Progenitor cell of endocrine pancreas (in vitro differentiated cells): ENCODE results near the gene TMTC1. TPM values are rescaled to one million over a fixed set of nuclear protein-coding genes. Genes with fewer than 3 reads are reported as not detected.

Experiments used
- DNase-seq: peaks from one replicate; pipeline ENCODE4 v3.0.0; 2021; ENCODE audit warnings: low spot score; ENCODE audit not compliant: unreplicated experiment
- H3K27ac Mint-ChIP-seq: 2 replicates; pipeline ENCODE4 v1.8.0; 2021; ENCODE audit warnings: mild to moderate bottlenecking, moderate library complexity, mixed read lengths
- H3K27me3 Mint-ChIP-seq: 2 replicates; pipeline ENCODE4 v1.8.0; 2021; ENCODE audit warnings: mixed read lengths
- H3K36me3 Mint-ChIP-seq: 2 replicates; pipeline ENCODE4 v1.8.0; 2022; ENCODE audit warnings: mixed read lengths; ENCODE audit not compliant: insufficient read depth
- H3K4me1 Mint-ChIP-seq: 2 replicates; pipeline ENCODE4 v1.8.0; 2021; ENCODE audit warnings: low read depth, mixed read lengths
- H3K4me3 Mint-ChIP-seq: 2 replicates; pipeline ENCODE4 v1.8.0; 2021; ENCODE audit warnings: low read depth, mild to moderate bottlenecking, moderate library complexity, mixed read lengths
- H3K9me3 Mint-ChIP-seq: 2 replicates; pipeline ENCODE4 v1.8.0; 2021; ENCODE audit warnings: low read depth, mixed read lengths
- CTCF ChIP-seq: fragments of 200-600 bp; sonication (generic); IDR thresholded peaks from one replicate; pipeline ENCODE4 v1.5.0; 2021; ENCODE audit warnings: antibody characterized with exemption, mild to moderate bottlenecking; ENCODE audit not compliant: unreplicated experiment
- total RNA-seq: library from RNA; stranded (reverse); gene quantifications from 2 replicates; pipeline ENCODE4 v1.2.1, GENCODE V29; 2021

TMTC1 gene
- total RNA-seq, 1 donor from 2014 or later: 19.2 TPM

GRCh38 chr12:29572938-29573337, 210.8 kb downstream of the TMTC1 start:
- Mint-ChIP-seq H3K27ac (no peak overlapping the region), H3K36me3 (peaks cover 6% of the 10 kb centered on the region), H3K4me1 (peaks cover 9% of the 10 kb centered on the region), H3K9me3 (no peaks in the 10 kb centered on the region), H3K4me3 (no peak overlapping the region), H3K27me3 (no peaks in the 10 kb centered on the region)
- no peak for TF ChIP-seq CTCF
- no peak for DNase-seq

- peaks cover 9% of the 10 kb centered on the region for H3K4me1 Mint-ChIP-seq
- no peak overlapping the region for H3K27ac Mint-ChIP-seq
- H3K4me3 Mint-ChIP-seq: no peak overlapping the region
- DNase-seq: no peak
- H3K9me3 Mint-ChIP-seq: no peaks in the 10 kb centered on the region
- no peak for TF ChIP-seq CTCF
- no peaks in the 10 kb centered on the region for H3K27me3 Mint-ChIP-seq
- H3K36me3 Mint-ChIP-seq: peaks cover 6% of the 10 kb centered on the region
Observed at GRCh38 chr12:29572464-29572863, 211.3 kb downstream of the TMTC1 start.

GRCh38 chr12:29569132-29569757, 214.5 kb downstream of the TMTC1 start:
- Mint-ChIP-seq H3K27me3 (no peaks in the 10 kb centered on the region), H3K36me3 (peaks cover 15% of the 10 kb centered on the region), H3K9me3 (peaks cover 5% of the 10 kb centered on the region), H3K4me3 (no peak overlapping the region), H3K27ac (no peak overlapping the region), H3K4me1 (peaks cover 9% of the 10 kb centered on the region)
- TF ChIP-seq CTCF: no peak
- no peak for DNase-seq

- no peak for TF ChIP-seq CTCF
- peaks cover 15% of the 10 kb centered on the region for H3K36me3 Mint-ChIP-seq
- no peak overlapping the region for H3K4me3 Mint-ChIP-seq
- peaks cover 14% of the 10 kb centered on the region for H3K4me1 Mint-ChIP-seq
- H3K27me3 Mint-ChIP-seq: no peaks in the 10 kb centered on the region
- H3K27ac Mint-ChIP-seq: no peak overlapping the region
- no peak for DNase-seq
- H3K9me3 Mint-ChIP-seq: peaks cover 6% of the 10 kb centered on the region
Observed at GRCh38 chr12:29566441-29566840, 217.3 kb downstream of the TMTC1 start.

- no peak for TF ChIP-seq CTCF
- DNase-seq: no peak
- Mint-ChIP-seq H3K27ac (no peak overlapping the region), H3K4me1 (peaks cover 14% of the 10 kb centered on the region), H3K4me3 (no peak overlapping the region), H3K36me3 (peaks cover 13% of the 10 kb centered on the region), H3K9me3 (peaks cover 6% of the 10 kb centered on the region), H3K27me3 (no peaks in the 10 kb centered on the region)
Observed at GRCh38 chr12:29565727-29566126, 218.0 kb downstream of the TMTC1 start.
